GM18505 (cell line): Measurements from ENCODE around the gene GDI1.

Source experiments
- ATAC-seq: cut with Tn5 transposase; IDR thresholded peaks from one replicate; pipeline ENCODE4 v1.9.1; 2021; ENCODE audit not compliant: unreplicated experiment
- POLR2A ChIP-seq: IDR thresholded peaks from 4 replicates; pipeline ENCODE4 v1.6.1; 2011; ENCODE audit warnings: borderline replicate concordance; ENCODE audit not compliant: insufficient read depth, insufficient read length; ENCODE audit errors: extremely low read depth

Gene GDI1

DNA sequence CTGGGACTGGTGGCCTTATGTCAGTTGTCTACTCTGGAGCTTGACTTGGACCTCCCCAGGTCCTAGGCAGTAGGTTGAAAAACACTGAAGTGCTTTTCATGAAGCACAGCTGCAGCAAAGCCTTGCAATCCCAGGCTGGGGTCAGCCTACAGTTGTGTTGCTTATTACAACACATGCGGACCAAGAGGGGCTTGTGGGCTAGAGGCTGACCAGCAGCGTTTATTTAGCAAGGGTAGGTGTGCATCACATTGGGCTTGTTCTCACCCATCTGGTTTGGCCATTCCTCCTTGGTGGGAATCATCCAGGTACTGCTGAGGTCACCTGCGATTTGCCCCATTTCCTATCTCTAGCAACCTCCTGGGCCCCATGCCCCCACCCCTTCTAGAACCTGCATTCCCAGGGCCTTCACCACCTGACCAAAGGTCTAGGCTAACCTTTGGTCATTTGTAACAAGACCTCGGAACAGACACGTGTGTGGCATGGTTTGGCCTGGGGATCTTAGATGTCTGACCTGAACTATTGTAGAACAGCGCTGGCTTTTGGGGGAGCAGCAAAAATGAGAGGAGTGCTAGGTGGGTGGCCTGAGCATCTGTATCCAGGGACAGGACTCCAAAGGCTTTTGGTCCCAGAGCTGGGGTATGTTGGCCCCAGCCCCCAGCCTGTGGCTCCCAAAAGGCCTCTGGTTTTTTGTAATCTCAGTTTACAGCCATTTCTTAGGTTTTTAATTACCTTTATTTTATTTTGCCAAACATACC lies 35.7 kb upstream of the GDI1 start:
- no peak for ATAC-seq
- TF ChIP-seq POLR2A = peak; percentile 72

DNA sequence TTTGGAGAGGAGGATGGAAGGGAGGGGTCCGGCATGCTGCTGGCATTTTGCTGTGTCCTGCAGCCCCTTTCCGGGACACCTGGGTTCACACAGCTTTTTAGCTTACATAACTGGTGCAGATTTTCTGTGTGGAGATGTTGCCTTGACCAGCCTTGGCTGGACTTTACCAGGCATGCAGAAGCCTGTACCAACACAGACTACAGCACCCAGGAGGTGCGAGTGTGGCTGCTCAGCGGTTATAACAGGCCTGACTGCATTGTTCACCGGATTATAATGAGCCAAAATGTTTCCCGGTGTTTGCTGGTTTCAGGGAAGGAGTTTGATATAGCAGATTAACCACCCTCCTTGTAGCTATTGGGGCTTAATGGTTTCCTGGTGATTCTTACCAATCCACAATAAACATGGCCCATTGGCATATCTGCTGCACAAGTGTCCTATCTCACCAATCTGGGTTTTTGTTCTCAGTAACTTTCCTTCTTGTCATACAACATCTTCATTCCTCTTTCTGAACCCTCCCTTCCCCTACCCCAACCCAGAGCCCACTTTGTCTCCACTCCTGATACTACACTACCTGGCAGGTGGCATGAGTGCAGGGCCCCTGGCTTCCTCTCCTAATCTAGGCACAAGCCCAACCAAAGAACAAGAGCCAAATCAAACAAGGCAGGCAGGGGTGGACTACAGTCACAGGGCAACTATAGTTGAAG lies 34.9 kb upstream of the GDI1 start:
- ATAC-seq = no peak
- TF ChIP-seq POLR2A = no peak

DNA sequence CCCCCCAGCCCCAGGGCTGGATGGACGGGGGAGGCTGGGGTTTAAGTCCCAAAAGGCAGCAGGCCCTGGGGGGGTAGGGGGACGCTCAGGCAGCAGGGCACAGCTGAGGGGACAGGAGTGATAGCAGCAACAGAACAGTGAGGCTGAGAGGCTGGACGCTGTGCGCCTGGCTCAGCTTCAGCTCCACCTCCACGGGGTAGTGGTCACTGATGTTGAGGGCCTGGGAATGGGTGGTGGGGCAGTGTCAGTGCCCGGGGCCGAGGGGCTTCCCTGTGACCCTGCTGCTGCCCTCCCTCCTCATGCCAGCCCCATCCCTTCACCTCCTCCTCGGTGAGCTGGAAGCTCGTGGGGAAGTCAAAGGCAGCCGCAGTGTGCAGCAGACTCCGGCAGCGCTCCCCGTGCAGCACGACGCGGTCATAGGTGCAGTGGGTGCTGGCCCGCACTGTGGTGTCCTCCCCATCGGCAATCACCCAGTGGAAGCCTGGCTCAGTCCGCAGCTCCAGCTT lies 34.3 kb upstream of the GDI1 start:
- ATAC-seq = no peak
- TF ChIP-seq POLR2A = no peak

GRCh38 chrX:154403192-154403591 lies 33.8 kb upstream of the GDI1 start:
- ATAC-seq = no peak

DNA sequence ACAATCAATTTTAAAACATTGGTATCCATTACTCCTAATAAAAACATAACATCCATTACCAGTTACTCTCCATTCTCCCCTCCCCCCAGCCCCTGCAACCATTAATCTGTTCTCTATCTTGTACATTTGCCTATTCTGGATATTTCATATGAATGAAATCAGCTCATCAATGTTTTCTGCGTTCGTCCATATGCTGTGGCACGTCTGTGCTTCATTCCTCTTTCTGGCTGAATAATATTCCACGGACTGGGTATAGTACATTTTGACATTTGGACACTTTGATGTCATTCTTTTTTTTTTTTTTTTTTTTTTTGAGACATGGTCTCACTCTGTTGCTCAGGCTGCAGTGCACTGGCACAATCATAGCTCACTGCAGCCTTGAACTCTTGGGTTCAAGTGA lies 33.1 kb upstream of the GDI1 start:
- no peak for ATAC-seq
- no peak for TF ChIP-seq POLR2A

More at GRCh38 chrX:154403192-154403591, 33.8 kb upstream of the GDI1 start:
- no peak for TF ChIP-seq POLR2A

DNA sequence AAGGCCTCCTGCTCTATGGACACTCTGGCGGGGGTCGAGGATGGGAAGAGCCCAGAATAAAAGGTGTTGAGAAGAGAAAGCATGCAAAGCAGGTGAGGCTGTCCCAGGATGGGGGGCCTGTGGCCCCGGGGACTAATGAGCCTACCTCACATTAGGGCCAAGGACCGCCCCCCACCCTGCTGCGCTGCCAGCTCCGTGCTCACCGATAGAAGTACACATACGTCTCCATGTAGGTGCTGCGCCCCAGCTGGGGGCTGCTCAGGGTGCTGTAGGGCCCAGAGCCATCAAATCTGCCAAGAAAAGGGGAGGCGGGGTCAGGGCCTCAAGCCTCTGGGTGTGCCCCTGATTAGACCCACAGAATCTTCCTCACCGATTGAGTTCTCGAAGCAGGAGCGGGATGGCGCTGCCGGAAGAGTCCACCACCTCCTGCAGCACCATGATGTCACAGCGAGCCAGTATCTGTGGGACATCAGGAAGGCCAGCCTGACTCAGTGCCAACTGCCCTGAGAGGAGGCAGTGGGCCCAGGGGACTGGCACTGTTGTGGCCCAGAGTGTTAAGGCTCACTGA lies 32.2 kb upstream of the GDI1 start:
- TF ChIP-seq POLR2A = no peak
- ATAC-seq = no peak

DNA sequence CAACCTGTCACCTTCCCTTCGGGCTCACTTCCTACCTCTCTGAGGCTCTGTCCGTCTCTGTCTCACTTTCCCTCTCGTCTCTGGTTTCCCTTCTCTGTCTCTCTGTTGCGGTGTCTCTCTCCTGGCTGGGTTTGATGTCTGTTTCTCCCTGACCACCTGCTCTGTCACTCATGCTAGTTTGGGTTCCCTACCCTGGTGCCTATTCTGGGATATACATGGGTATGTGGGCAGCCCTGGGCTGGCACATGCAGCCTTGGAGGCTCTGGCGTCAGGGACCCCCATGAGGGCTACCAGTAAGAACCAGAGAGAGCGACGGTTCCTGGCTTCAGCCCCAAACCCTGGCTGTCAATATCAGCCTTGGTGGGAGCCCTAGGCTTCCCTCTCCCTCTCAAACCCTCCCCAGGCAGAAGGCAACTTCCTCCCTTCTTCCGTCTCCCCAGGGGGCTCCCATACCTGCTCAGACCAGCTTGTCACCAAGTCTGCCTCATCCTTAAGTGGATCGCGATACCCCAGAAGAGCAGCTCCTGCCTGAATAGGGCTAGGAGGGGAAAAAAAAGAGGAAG lies 28.2 kb upstream of the GDI1 start:
- no peak for TF ChIP-seq POLR2A
- ATAC-seq = no peak

- ATAC-seq = no peak
- peak; percentile 55 for TF ChIP-seq POLR2A
Observed at GRCh38 chrX:154409222-154409871, 27.6 kb upstream of the GDI1 start, which contains the start of gene DNASE1L1. TSS of gene DNASE1L1 (minus strand) at chrX:154409254. CDS start at chrX:154405568, 3,686 bp downstream.

DNA sequence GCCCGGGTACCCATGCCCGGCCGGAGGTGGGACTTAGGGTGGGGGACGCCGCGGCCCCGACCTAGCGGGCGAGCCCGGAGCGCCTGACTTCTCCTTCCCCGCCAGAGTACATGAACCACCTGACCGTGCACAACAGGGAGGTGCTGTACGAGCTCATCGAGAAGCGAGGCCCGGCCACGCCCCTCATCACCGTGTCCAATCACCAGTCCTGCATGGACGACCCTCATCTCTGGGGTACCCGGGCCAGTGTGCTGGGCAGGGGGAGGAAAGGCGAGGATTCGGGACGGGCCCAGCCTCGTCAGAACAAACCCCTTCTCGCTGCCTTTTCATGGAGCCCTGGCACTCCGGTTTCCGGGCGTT lies 25.0 kb upstream of the GDI1 start:
- TF ChIP-seq POLR2A = peak; percentile 52
- peak; percentile 52 for ATAC-seq

GRCh38 chrX:154412468-154412867 lies 24.5 kb upstream of the GDI1 start:
- no peak for ATAC-seq
- no peak for TF ChIP-seq POLR2A

DNA sequence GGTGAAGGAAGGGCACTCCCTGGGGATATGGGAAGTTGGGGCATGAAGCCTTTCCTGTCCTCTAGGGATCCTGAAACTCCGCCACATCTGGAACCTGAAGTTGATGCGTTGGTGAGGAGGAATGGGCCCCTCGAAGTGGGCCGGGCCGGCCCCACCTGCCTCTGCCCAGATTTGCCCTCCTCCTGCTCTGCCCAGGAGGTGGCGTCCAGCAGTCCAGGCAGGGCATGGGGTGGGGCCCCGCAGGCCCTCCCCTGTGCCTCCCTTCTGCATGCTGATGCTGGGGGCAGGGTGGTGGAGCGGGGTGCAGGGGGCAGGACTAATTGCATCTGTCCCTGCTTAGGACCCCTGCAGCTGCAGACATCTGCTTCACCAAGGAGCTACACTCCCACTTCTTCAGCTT lies 23.8 kb upstream of the GDI1 start:
- ATAC-seq = no peak

GRCh38 chrX:154417157-154417556 lies 19.8 kb upstream of the GDI1 start:
- no peak for ATAC-seq
- no peak for TF ChIP-seq POLR2A

More for the DNA sequence above, 23.8 kb upstream of the GDI1 start:
- TF ChIP-seq POLR2A = no peak

DNA sequence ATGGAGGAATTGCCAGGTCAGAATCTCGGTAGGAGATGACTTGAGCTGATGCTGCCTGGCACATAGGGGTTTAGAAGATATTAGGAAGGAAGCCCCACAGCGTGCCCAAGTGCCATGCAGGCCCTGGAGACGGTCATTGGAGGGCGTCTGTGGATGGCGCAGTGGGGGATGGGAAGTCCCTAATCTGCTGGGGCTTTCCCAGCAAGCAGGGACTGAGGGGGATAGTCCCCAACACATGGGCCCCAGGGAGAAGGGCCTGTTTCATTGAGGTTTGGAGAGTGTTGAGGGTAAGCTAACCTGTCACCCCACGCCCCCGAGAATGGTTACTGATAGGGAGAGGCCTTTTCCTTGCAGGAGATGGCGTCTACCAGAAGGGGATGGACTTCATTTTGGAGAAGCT lies 17.8 kb upstream of the GDI1 start:
- TF ChIP-seq POLR2A = no peak
- ATAC-seq = no peak
